HEK293T (cell line): ENCODE data around the gene NT5C2.

ENCODE experiments used
- CTCF ChIA-PET: fragments of 350-600 bp; formaldehyde crosslinking; extraction: SDS; loops from one replicate; lab custom pipeline; 2021; ENCODE audit warnings: antibody characterized with exemption, inconsistent platforms; lab: Yijun Ruan, JAX
- POLR2A ChIA-PET: fragments of 350-600 bp; formaldehyde crosslinking; extraction: SDS; loops from one replicate; lab custom pipeline; 2020; ENCODE audit warnings: antibody characterized with exemption, inconsistent platforms; lab: Yijun Ruan, JAX
- DNase-seq: peaks from one replicate; pipeline ENCODE4 v3.0.0; 2012; ENCODE audit warnings: mixed read lengths; ENCODE audit errors: extremely low spot score
- ARNT ChIP-seq: fragments of 450-650 bp; IDR thresholded peaks from 2 replicates; pipeline ENCODE4 v1.6.1; 2017; ENCODE audit warnings: mild to moderate bottlenecking
- BHLHE40 ChIP-seq: fragments of 450-650 bp; IDR thresholded peaks from 2 replicates; pipeline ENCODE4 v1.6.1; 2016; ENCODE audit warnings: mild to moderate bottlenecking, moderate library complexity, borderline replicate concordance
- CTBP1 ChIP-seq: fragments of 450-650 bp; IDR thresholded peaks from 2 replicates; pipeline ENCODE4 v1.6.1; 2016; ENCODE audit warnings: borderline replicate concordance
- ELF4 ChIP-seq: fragments of 450-650 bp; IDR thresholded peaks from 2 replicates; pipeline ENCODE4 v1.6.1; 2017; ENCODE audit warnings: antibody characterized with exemption
- FOXA1 ChIP-seq: fragments of 450-650 bp; IDR thresholded peaks from 2 replicates; pipeline ENCODE4 v1.6.1; 2016; ENCODE audit warnings: mild to moderate bottlenecking
- FOXK2 ChIP-seq: fragments of 450-650 bp; IDR thresholded peaks from 2 replicates; pipeline ENCODE4 v1.6.1; 2016; ENCODE audit warnings: mild to moderate bottlenecking
- FOXM1 ChIP-seq: fragments of 450-650 bp; IDR thresholded peaks from 2 replicates; pipeline ENCODE4 v1.6.1; 2017; ENCODE audit warnings: mild to moderate bottlenecking, borderline replicate concordance
- HDGF ChIP-seq: fragments of 450-650 bp; IDR thresholded peaks from 2 replicates; pipeline ENCODE4 v1.6.1; 2017; ENCODE audit warnings: antibody characterized with exemption, borderline replicate concordance
- L3MBTL2 ChIP-seq: fragments of 450-650 bp; conservative IDR thresholded peaks from 2 replicates; pipeline ENCODE4 v1.6.1; 2016; ENCODE audit warnings: mild to moderate bottlenecking
- LEF1 ChIP-seq: fragments of 450-650 bp; IDR thresholded peaks from 2 replicates; pipeline ENCODE4 v1.6.1; 2017; ENCODE audit warnings: mild to moderate bottlenecking, borderline replicate concordance
- NFRKB ChIP-seq: fragments of 450-650 bp; IDR thresholded peaks from 2 replicates; pipeline ENCODE4 v1.6.1; 2016; ENCODE audit warnings: mild to moderate bottlenecking, moderate library complexity
- SP1 ChIP-seq: fragments of 450-650 bp; IDR thresholded peaks from 2 replicates; pipeline ENCODE4 v1.6.1; 2017
- SUZ12 ChIP-seq: fragments of 450-650 bp; IDR thresholded peaks from 2 replicates; pipeline ENCODE4 v1.6.1; 2016; ENCODE audit warnings: mild to moderate bottlenecking
- TARDBP ChIP-seq: fragments of 450-650 bp; IDR thresholded peaks from 2 replicates; pipeline ENCODE4 v1.6.1; 2016
- ZNF384 ChIP-seq: fragments of 450-650 bp; IDR thresholded peaks from 2 replicates; pipeline ENCODE4 v1.6.1; 2016
- TF ChIP-seq, protein P1 (sequence below): fragments of 450-650 bp; IDR thresholded peaks from 2 replicates; pipeline ENCODE4 v1.6.1; 2016

The NT5C2 gene

DNA sequence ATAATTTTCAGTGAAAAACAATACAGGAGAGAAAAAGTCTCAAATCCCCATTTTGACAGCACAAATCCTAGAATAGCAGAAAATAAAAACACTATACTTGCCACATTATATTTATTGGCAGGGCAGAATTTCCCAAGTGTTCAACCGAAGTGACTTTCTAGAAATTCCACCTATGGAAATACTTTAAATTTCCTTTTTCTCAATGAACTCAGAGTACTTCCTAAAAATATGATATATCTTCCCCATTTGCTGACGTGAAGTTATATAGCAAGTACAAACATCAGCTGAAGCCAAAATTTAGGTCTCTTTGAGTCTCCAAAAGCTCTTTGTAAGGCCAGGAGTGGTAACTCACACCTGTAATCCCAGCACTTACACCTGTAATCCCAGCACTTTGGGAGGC, 83.3 kb downstream of the NT5C2 start:
- TF ChIP-seq ZNF384 (no peak), SP1 (no peak), LEF1 (no peak), SUZ12 (no peak), NFRKB (no peak), ARNT (no peak), FOXA1 (no peak), FOXM1 (no peak), L3MBTL2 (no peak), TARDBP (no peak), FOXK2 (no peak), ELF4 (no peak), BHLHE40 (no peak), CTBP1 (no peak), HDGF (no peak)
- TF ChIP-seq, protein P1, sequence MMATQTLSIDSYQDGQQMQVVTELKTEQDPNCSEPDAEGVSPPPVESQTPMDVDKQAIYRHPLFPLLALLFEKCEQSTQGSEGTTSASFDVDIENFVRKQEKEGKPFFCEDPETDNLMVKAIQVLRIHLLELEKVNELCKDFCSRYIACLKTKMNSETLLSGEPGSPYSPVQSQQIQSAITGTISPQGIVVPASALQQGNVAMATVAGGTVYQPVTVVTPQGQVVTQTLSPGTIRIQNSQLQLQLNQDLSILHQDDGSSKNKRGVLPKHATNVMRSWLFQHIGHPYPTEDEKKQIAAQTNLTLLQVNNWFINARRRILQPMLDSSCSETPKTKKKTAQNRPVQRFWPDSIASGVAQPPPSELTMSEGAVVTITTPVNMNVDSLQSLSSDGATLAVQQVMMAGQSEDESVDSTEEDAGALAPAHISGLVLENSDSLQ = no peak
- CTCF ChIA-PET = interaction anchor here (0.6 kb wide), 1 partner anchor 132 kb away, joined by 3 read pairs; no protein-coding TSS in a partner anchor
- POLR2A ChIA-PET = no interaction called here
- DNase-seq = no peak

DNA sequence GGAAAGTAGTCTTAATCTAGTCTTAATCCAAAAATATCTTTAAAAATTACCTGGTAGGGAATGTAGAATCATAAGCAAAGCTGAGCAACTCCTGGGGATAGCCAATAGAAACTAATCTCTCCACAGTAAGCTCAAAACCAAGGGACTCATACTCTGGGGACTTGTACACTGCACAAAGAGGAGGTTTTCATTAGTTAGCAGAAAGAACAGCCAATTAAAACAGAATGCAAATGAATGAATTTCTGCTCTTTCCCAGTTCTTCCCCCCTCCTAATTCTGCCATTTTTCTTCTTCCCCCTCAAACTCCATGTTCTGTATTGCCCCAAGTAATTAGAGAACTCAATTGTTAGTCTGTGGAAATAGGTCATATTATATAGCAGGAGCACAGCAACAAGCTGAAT, 86.5 kb downstream of the NT5C2 start:
- ChIA-PET POLR2A (no interaction called here), CTCF (interaction anchor here (1.1 kb wide), 1 partner anchor 138 kb away, joined by 4 read pairs; no protein-coding TSS in a partner anchor)
- TF ChIP-seq ELF4 = no peak
- no peak for TF ChIP-seq SUZ12
- TF ChIP-seq TARDBP = no peak
- no peak for TF ChIP-seq BHLHE40
- DNase-seq = no peak

DNA sequence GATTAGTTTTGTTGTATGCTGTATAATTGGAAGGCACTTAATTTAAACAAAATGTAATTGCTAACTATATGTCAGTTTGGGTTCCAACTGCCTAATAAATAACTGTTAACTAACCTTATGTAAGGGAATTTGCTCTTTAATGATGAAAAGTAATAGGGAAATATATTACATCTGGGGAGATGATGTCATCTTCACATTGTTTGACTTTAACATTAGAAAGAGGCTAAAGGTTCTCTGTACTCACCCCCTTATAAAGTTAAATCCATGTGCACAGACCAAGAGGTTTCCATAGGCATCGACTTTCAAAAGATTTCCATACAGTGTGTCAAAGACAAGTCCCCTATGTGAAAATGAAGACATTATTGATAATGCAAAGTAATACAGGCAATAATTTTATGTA, 87.6 kb downstream of the NT5C2 start:
- ChIA-PET POLR2A (no interaction called here), CTCF (interaction anchor here (0.8 to 1.1 kb wide), 1 partner anchor 139 kb away, joined by 3 to 4 read pairs; no protein-coding TSS in a partner anchor)
- TF ChIP-seq HDGF = no peak
- no peak for TF ChIP-seq TARDBP
- TF ChIP-seq ZNF384 = no peak
- no peak for TF ChIP-seq CTBP1
- DNase-seq = no peak

DNA sequence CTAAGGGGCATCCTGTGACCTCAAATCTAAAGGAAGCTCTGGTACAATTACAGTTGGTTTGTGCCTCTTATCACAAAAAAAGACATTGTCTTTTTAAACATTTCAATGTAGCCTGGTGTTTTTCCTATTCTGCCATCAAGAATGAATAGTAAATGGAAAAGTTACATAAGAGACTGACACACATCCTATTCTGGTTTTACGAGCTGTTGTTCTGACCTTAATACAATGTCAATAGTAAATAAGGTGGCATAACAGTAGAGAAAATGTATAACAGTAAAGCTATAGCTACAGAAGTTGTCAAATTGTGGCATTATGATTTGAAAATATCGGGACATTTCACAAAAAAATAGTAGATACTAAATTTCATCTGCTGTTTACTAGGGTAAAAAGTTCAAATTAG, 88.4 kb downstream of the NT5C2 start:
- ChIA-PET POLR2A (no interaction called here), CTCF (interaction anchor here (0.8 kb wide), 1 partner anchor 140 kb away, joined by 3 read pairs; no protein-coding TSS in a partner anchor)
- TF ChIP-seq TARDBP = no peak
- TF ChIP-seq, protein P1 = no peak
- no peak for TF ChIP-seq BHLHE40
- no peak for TF ChIP-seq HDGF
- no peak for TF ChIP-seq LEF1
- TF ChIP-seq FOXM1 = no peak
- TF ChIP-seq CTBP1 = no peak
- TF ChIP-seq L3MBTL2 = no peak
- TF ChIP-seq ZNF384 = no peak
- no peak for TF ChIP-seq FOXA1
- no peak for DNase-seq

DNA sequence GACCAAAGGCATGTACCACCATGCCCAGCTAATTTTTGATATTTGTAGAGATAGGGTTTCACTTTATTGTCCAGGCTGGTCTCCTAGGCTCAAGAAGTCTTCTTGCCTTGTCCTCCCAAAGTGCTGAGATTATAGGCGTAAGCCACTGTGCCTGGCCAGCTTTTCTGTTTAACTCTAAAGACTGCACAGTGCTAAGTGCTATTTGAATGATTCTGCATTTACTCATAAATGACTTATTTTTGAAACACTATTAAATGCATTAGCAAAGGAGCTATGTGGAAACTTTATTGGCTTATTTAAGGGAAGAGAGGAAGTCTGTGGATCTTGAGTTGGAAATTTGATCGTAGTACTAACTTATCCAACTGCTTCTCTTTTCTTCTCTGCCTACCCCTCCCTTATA, 89.1 kb downstream of the NT5C2 start:
- ChIA-PET CTCF (no interaction called here), POLR2A (no interaction called here)

DNA sequence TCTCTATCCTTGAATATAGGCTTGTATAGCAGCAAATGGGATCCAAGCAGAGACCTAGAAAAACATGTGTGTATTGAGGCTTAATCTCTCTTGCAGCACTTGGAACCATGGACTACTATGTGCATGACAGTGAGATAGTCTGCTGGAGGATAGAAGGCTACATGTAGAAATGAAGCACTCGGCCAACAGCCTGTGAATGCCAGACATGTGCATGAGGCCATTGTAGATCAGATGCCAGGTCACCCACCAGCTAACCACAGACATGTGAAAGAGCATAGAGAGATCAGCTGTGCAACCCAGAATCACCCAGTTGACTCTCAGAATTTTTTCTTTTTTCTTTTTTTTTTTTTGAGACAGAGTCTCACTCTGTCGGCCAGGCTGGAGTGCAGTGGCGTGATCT, 90.9 kb downstream of the NT5C2 start:
- CTCF ChIA-PET = no interaction called here
- POLR2A ChIA-PET = interaction anchor here (1.3 kb wide), 1 partner anchor 90 kb away, joined by 3 read pairs; the partner anchor contains the start of gene NT5C2
- TF ChIP-seq, protein P1 = no peak
- TF ChIP-seq ZNF384 (no peak), ARNT (no peak), BHLHE40 (no peak)
- DNase-seq = no peak

More for the DNA sequence above, 89.1 kb downstream of the NT5C2 start:
- DNase-seq = no peak
- TF ChIP-seq ELF4 = no peak
- TF ChIP-seq SUZ12 = no peak
- no peak for TF ChIP-seq NFRKB
- TF ChIP-seq L3MBTL2 = no peak
- TF ChIP-seq FOXK2 = no peak
- TF ChIP-seq ARNT = no peak
- no peak for TF ChIP-seq LEF1
- no peak for TF ChIP-seq CTBP1
- no peak for TF ChIP-seq FOXM1
- TF ChIP-seq BHLHE40 = no peak
- no peak for TF ChIP-seq HDGF
- no peak for TF ChIP-seq TARDBP
- TF ChIP-seq SP1 = no peak
- TF ChIP-seq ZNF384 = no peak
- TF ChIP-seq FOXA1 = no peak
- TF ChIP-seq, protein P1 = no peak
